Measurements from ENCODE around the gene KLRD1.
"Not testable (repeated sequence)": the region's sequence is repeated elsewhere in the genome, so short reads cannot be mapped to it uniquely, and the experiment has no call there.

The KLRD1 gene

GRCh38 chr12:10362325-10362724 is 54.7 kb downstream of the KLRD1 start:
- Histone ChIP-seq H3K9ac (ENCODE audit: low read length in 2 of 2) (no peak overlapping the region), H3K4me3 (ENCODE audit: low read length in 2 of 2) (peak overlapping the region; percentile 23 to 90)

GRCh38 chr12:10362828-10363657 is 55.4 kb downstream of the KLRD1 start:
- Histone ChIP-seq H3K36me3 (ENCODE audit: control insufficient read depth in 2 of 2, insufficient read depth in 2 of 2, low read length in 2 of 2) (no peaks in the 10 kb centered on the region), H3K9me3 (ENCODE audit: control insufficient read depth in 2 of 2, low read length in 2 of 2) (no peaks in the 10 kb centered on the region), H3K4me3 (ENCODE audit: low read length in 2 of 2) (peak overlapping the region; percentile 90 to 94), H3K27ac (ENCODE audit: low read length) (peak overlapping the region; percentile 93), H3K4me1 (ENCODE audit: control insufficient read depth, insufficient read depth, low read length) (peaks cover 40% of the 10 kb centered on the region), H3K27me3 (ENCODE audit: control insufficient read depth in 1 of 2, insufficient read depth in 2 of 2, low read length in 2 of 2) (no peaks in the 10 kb centered on the region), H3K9ac (ENCODE audit: low read length in 2 of 2) (peak overlapping the region; percentile 93 to 94)

More at GRCh38 chr12:10362325-10362724, 54.7 kb downstream of the KLRD1 start:
- Histone ChIP-seq H3K36me3 (ENCODE audit: control insufficient read depth in 2 of 2, insufficient read depth in 2 of 2, low read length in 2 of 2) (no peaks in the 10 kb centered on the region), H3K9me3 (ENCODE audit: control insufficient read depth in 2 of 2, low read length in 2 of 2) (no peaks in the 10 kb centered on the region), H3K27ac (ENCODE audit: low read length) (peak overlapping the region; percentile 93), H3K4me1 (ENCODE audit: control insufficient read depth, insufficient read depth, low read length) (peaks cover 40% of the 10 kb centered on the region), H3K27me3 (ENCODE audit: control insufficient read depth in 1 of 2, insufficient read depth in 2 of 2, low read length in 2 of 2) (no peaks in the 10 kb centered on the region)

GRCh38 chr12:10363658-10363913 is 55.9 kb downstream of the KLRD1 start:
- Histone ChIP-seq H3K4me3 (ENCODE audit: low read length in 2 of 2) (peak overlapping the region; percentile 90 to 94), H3K36me3 (ENCODE audit: control insufficient read depth in 2 of 2, insufficient read depth in 2 of 2, low read length in 2 of 2) (no peaks in the 10 kb centered on the region), H3K27ac (ENCODE audit: low read length) (peak overlapping the region; percentile 93), H3K4me1 (ENCODE audit: control insufficient read depth, insufficient read depth, low read length) (peaks cover 40% of the 10 kb centered on the region), H3K9ac (ENCODE audit: low read length in 2 of 2) (peak overlapping the region; percentile 93 to 94), H3K27me3 (ENCODE audit: control insufficient read depth in 1 of 2, insufficient read depth in 2 of 2, low read length in 2 of 2) (no peaks in the 10 kb centered on the region), H3K9me3 (ENCODE audit: control insufficient read depth in 2 of 2, low read length in 2 of 2) (no peaks in the 10 kb centered on the region)

GRCh38 chr12:10363914-10364814 is 56.5 kb downstream of the KLRD1 start:
- Histone ChIP-seq H3K9me3 (ENCODE audit: control insufficient read depth in 2 of 2, low read length in 2 of 2) (no peaks in the 10 kb centered on the region), H3K4me3 (ENCODE audit: low read length in 2 of 2) (peak overlapping the region; percentile 90 to 94), H3K27me3 (ENCODE audit: control insufficient read depth in 1 of 2, insufficient read depth in 2 of 2, low read length in 2 of 2) (no peaks in the 10 kb centered on the region), H3K36me3 (ENCODE audit: control insufficient read depth in 2 of 2, insufficient read depth in 2 of 2, low read length in 2 of 2) (no peaks in the 10 kb centered on the region), H3K9ac (ENCODE audit: low read length in 2 of 2) (peak overlapping the region; percentile 93 to 94), H3K4me1 (ENCODE audit: control insufficient read depth, insufficient read depth, low read length) (peaks cover 40% of the 10 kb centered on the region), H3K27ac (ENCODE audit: low read length) (peak overlapping the region; percentile 93)

- Histone ChIP-seq H3K4me3 (ENCODE audit: low read length in 2 of 2) (peak overlapping the region; percentile 90 to 94), H3K27me3 (ENCODE audit: control insufficient read depth in 1 of 2, insufficient read depth in 2 of 2, low read length in 2 of 2) (no peaks in the 10 kb centered on the region), H3K36me3 (ENCODE audit: control insufficient read depth in 2 of 2, insufficient read depth in 2 of 2, low read length in 2 of 2) (no peaks in the 10 kb centered on the region), H3K9me3 (ENCODE audit: control insufficient read depth in 2 of 2, low read length in 2 of 2) (no peaks in the 10 kb centered on the region), H3K4me1 (ENCODE audit: control insufficient read depth, insufficient read depth, low read length) (peaks cover 40% of the 10 kb centered on the region), H3K9ac (ENCODE audit: low read length in 2 of 2) (peak overlapping the region; percentile 93 to 94), H3K27ac (ENCODE audit: low read length) (peak overlapping the region; percentile 93)
These were observed 57.3 kb downstream of the KLRD1 start for GRCh38 chr12:10364815-10365622.

- Histone ChIP-seq H3K9ac (ENCODE audit: low read length in 2 of 2) (peak overlapping the region; percentile 93 to 94), H3K4me1 (ENCODE audit: control insufficient read depth, insufficient read depth, low read length) (peaks cover 40% of the 10 kb centered on the region), H3K4me3 (ENCODE audit: low read length in 2 of 2) (peak overlapping the region; percentile 90 to 94), H3K27ac (ENCODE audit: low read length) (peak overlapping the region; percentile 93), H3K9me3 (ENCODE audit: control insufficient read depth in 2 of 2, low read length in 2 of 2) (no peaks in the 10 kb centered on the region), H3K36me3 (ENCODE audit: control insufficient read depth in 2 of 2, insufficient read depth in 2 of 2, low read length in 2 of 2) (no peaks in the 10 kb centered on the region), H3K27me3 (ENCODE audit: control insufficient read depth in 1 of 2, insufficient read depth in 2 of 2, low read length in 2 of 2) (no peaks in the 10 kb centered on the region)
These were observed 58.2 kb downstream of the KLRD1 start for GRCh38 chr12:10365696-10366405.

- no peak overlapping the region for H3K9ac ChIP-seq (ENCODE audit: low read length in 2 of 2)
- H3K4me1 ChIP-seq (ENCODE audit: control insufficient read depth, insufficient read depth, low read length), result peaks cover 40% of the 10 kb centered on the region
- H3K27ac ChIP-seq (ENCODE audit: low read length), result peak overlapping the region; percentile 93
These were observed 59.2 kb downstream of the KLRD1 start for GRCh38 chr12:10366875-10367274.

GRCh38 chr12:10367714-10368113 is 60.0 kb downstream of the KLRD1 start:
- H3K9ac ChIP-seq (ENCODE audit: low read length in 2 of 2); H3K36me3 ChIP-seq (ENCODE audit: control insufficient read depth in 2 of 2, insufficient read depth in 2 of 2, low read length in 2 of 2); H3K9me3 ChIP-seq (ENCODE audit: control insufficient read depth in 2 of 2, low read length in 2 of 2); H3K27me3 ChIP-seq (ENCODE audit: control insufficient read depth in 1 of 2, insufficient read depth in 2 of 2, low read length in 2 of 2); H3K4me3 ChIP-seq (ENCODE audit: low read length in 2 of 2); H3K27ac ChIP-seq (ENCODE audit: low read length): not testable (repeated sequence)
- peaks cover 37% of the 10 kb centered on the region for H3K4me1 ChIP-seq (ENCODE audit: control insufficient read depth, insufficient read depth, low read length)

More at GRCh38 chr12:10366875-10367274, 59.2 kb downstream of the KLRD1 start:
- Histone ChIP-seq H3K9me3 (ENCODE audit: control insufficient read depth in 2 of 2, low read length in 2 of 2) (no peaks in the 10 kb centered on the region), H3K27me3 (ENCODE audit: control insufficient read depth in 1 of 2, insufficient read depth in 2 of 2, low read length in 2 of 2) (no peaks in the 10 kb centered on the region), H3K4me3 (ENCODE audit: low read length in 2 of 2) (peak overlapping the region in 1 of 2 donors; percentile 90), H3K36me3 (ENCODE audit: control insufficient read depth in 2 of 2, insufficient read depth in 2 of 2, low read length in 2 of 2) (no peaks in the 10 kb centered on the region)

- Histone ChIP-seq H3K4me1 (ENCODE audit: control insufficient read depth, insufficient read depth, low read length) (peaks cover 29% of the 10 kb centered on the region), H3K9ac (ENCODE audit: low read length in 2 of 2) (no peak overlapping the region), H3K4me3 (ENCODE audit: low read length in 2 of 2) (peak overlapping the region in 1 of 2 donors; percentile 15), H3K9me3 (ENCODE audit: control insufficient read depth in 2 of 2, low read length in 2 of 2) (no peaks in the 10 kb centered on the region), H3K36me3 (ENCODE audit: control insufficient read depth in 2 of 2, insufficient read depth in 2 of 2, low read length in 2 of 2) (no peaks in the 10 kb centered on the region), H3K27me3 (ENCODE audit: control insufficient read depth in 1 of 2, insufficient read depth in 2 of 2, low read length in 2 of 2) (no peaks in the 10 kb centered on the region), H3K27ac (ENCODE audit: low read length) (no peak overlapping the region)
These were observed 60.8 kb downstream of the KLRD1 start for GRCh38 chr12:10368206-10369171.
